Stimulated activated CD4-positive, alpha-beta T cell treated with anti-CD3 and anti-CD28 coated beads, Interleukin-4, amount 100 ng/mL, for 4 hours (primary cell): ENCODE measurements around the gene CASQ2.

Experiments
- DNase-seq, 2 experiments: peaks; one replicate each; pipeline ENCODE4 v3.0.0-alpha.2; 2020

Gene CASQ2

GRCh38 chr1:115727706-115728249 lies 40.7 kb downstream of the CASQ2 start:
- no peak for DNase-seq

GRCh38 chr1:115726570-115726969 lies 41.9 kb downstream of the CASQ2 start:
- no peak for DNase-seq

- DNase-seq, result no peak
These were observed 42.4 kb downstream of the CASQ2 start for GRCh38 chr1:115726161-115726560.

GRCh38 chr1:115725600-115725999 lies 42.9 kb downstream of the CASQ2 start:
- DNase-seq, result no peak

- no peak for DNase-seq
These were observed 44.8 kb downstream of the CASQ2 start for GRCh38 chr1:115723756-115724155.

- DNase-seq, result no peak
These were observed 46.3 kb downstream of the CASQ2 start for GRCh38 chr1:115722221-115722620.

- DNase-seq, result no peak
These were observed 49.2 kb downstream of the CASQ2 start for GRCh38 chr1:115719285-115719684.

GRCh38 chr1:115718011-115718754 lies 50.3 kb downstream of the CASQ2 start:
- DNase-seq, result no peak

- DNase-seq, result no peak
These were observed 51.0 kb downstream of the CASQ2 start for GRCh38 chr1:115717541-115717940.

- no peak for DNase-seq
These were observed 53.9 kb downstream of the CASQ2 start for GRCh38 chr1:115714572-115715141.

GRCh38 chr1:115713906-115714305 lies 54.6 kb downstream of the CASQ2 start:
- no peak for DNase-seq

- no peak for DNase-seq
These were observed 55.5 kb downstream of the CASQ2 start for GRCh38 chr1:115712911-115713609.

GRCh38 chr1:115710859-115711624 lies 57.5 kb downstream of the CASQ2 start:
- DNase-seq, result no peak

- no peak for DNase-seq
These were observed 61.7 kb downstream of the CASQ2 start for GRCh38 chr1:115706587-115707425.

GRCh38 chr1:115705963-115706362 lies 62.6 kb downstream of the CASQ2 start:
- DNase-seq, result no peak

GRCh38 chr1:115705085-115705951 lies 63.2 kb downstream of the CASQ2 start:
- no peak for DNase-seq

GRCh38 chr1:115702959-115703358 lies 65.6 kb downstream of the CASQ2 start:
- no peak for DNase-seq

- DNase-seq, result no peak
These were observed 67.4 kb downstream of the CASQ2 start for GRCh38 chr1:115701090-115701489.

GRCh38 chr1:115697619-115698018 lies 70.9 kb downstream of the CASQ2 start:
- DNase-seq, result no peak

- DNase-seq, result no peak
These were observed 73.7 kb downstream of the CASQ2 start for GRCh38 chr1:115694805-115695204.

GRCh38 chr1:115692224-115692623 lies 76.3 kb downstream of the CASQ2 start:
- DNase-seq, result no peak
